ENCODE results near the gene NTNG2.

NTNG2 gene

DNA sequence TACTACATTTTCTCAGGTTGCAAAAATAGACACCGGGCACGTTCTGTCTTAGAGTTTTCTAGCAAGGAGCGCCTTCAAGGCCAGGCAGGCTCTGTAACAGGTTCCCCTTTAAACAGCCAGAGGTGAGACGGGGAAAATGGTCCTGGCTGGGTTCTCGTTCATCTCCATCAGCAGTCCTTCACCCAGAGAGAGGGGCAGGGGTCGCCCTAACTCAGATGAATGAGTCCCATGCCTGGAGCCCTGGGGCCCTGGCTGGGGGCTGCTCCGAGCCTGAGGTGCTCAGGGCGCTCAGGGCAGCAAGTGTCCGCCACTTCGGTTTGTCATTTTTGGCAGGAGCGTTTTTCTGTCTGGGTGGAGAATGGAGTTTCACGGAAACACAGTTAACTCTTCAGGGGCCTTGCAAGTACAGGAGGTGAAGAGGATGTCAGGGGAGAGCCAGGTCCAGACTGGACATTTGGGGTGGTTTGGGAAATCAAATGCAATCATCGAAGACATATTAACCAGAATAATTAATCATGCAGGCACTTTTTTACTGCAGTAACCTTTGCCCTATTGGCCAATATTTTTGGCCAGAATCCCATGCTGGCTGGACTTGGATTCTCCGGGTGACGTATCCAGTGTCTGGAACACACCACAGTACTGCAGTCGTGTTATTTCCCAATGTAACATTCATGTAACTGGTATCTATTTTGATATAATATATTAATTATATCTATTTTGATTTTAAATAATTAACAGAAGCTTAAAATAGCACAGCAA is 2.9 kb downstream of the NTNG2 start:
- H3K4me3 ChIP-seq (ENCODE audit: low read depth, low read length) = no peak overlapping the region
- CTCF ChIA-PET = interaction anchor here (0.6 to 12.1 kb wide), 8 partner anchors 19 to 894 kb away, joined by 3 to 382 read pairs (median 4); no protein-coding TSS in a partner anchor
- H3K9me3 ChIP-seq (ENCODE audit: control insufficient read depth, insufficient read depth, low read depth, low read length) = no peaks in the 10 kb centered on the region
- no peak for TF ChIP-seq ZNF354C (tag by site-specific recombination; IDR thresholded peaks at IDR 0.05; ENCODE audit: borderline replicate concordance, low read depth)
- no peak for TF ChIP-seq ZNF549 (tag by site-specific recombination; IDR thresholded peaks at IDR 0.05)
- TF ChIP-seq ZFP3 (tag by site-specific recombination; IDR thresholded peaks at IDR 0.05; ENCODE audit: low read depth) = no peak
- 0 out of 2 replicates have a peak, but pooled peaks have one; percentile 15 for TF ChIP-seq SCRT2 (tag by site-specific recombination; IDR thresholded peaks at IDR 0.05)
- TF ChIP-seq GLI4 (tag by site-specific recombination; IDR thresholded peaks at IDR 0.05) = no peak
- POLR2A ChIA-PET = no interaction called here
- no peaks in the 10 kb centered on the region for H3K36me3 ChIP-seq (ENCODE audit: control insufficient read depth in 2 of 2, insufficient read depth in 1 of 2, low read length in 2 of 2)
- no peak overlapping the region for H3K27ac ChIP-seq (ENCODE audit: extremely low read depth, low read depth, low read length)
- no peaks in the 10 kb centered on the region; the same call in 1 of the 2 replicates for H3K4me1 ChIP-seq (ENCODE audit: control insufficient read depth, insufficient read depth, low read length)

- no peak for TF ChIP-seq ZNF366 (tag by site-specific recombination; conservative IDR thresholded peaks at IDR 0.05)
- TF ChIP-seq GLIS2 (tag by site-specific recombination; IDR thresholded peaks at IDR 0.05) = 0 out of 2 replicates have a peak, but pooled peaks have one; percentile 14
- no peak for TF ChIP-seq ZNF510 (tag by site-specific recombination; IDR thresholded peaks at IDR 0.05; ENCODE audit: insufficient replicate concordance)
- no peak for TF ChIP-seq ZNF121 (tag by site-specific recombination; IDR thresholded peaks at IDR 0.05)
- TF ChIP-seq ZFP37 (tag by site-specific recombination; IDR thresholded peaks at IDR 0.05) = no peak
- TF ChIP-seq ZNF692 (tag by site-specific recombination; IDR thresholded peaks at IDR 0.05) = no peak
- no peak for TF ChIP-seq ZNF37A (tag by site-specific recombination; IDR thresholded peaks at IDR 0.05)
- Histone ChIP-seq H3K9me3 (ENCODE audit: control insufficient read depth, insufficient read depth, low read depth, low read length) (no peaks in the 10 kb centered on the region), H3K4me1 (ENCODE audit: control insufficient read depth, insufficient read depth, low read length) (no peaks in the 10 kb centered on the region), H3K4me3 (ENCODE audit: low read depth, low read length) (no peak overlapping the region), H3K36me3 (ENCODE audit: control insufficient read depth in 2 of 2, insufficient read depth in 1 of 2, low read length in 2 of 2) (no peaks in the 10 kb centered on the region), H3K27ac (ENCODE audit: extremely low read depth, low read depth, low read length) (no peak overlapping the region)
- ChIA-PET CTCF (interaction anchor here (0.5 to 12.1 kb wide), 9 partner anchors 47 to 620 kb away, joined by 3 to 382 read pairs (median 7); no protein-coding TSS in a partner anchor), POLR2A (no interaction called here)
Observed at GRCh38 chr9:132166599-132166998, 4.7 kb downstream of the NTNG2 start.

GRCh38 chr9:132167192-132167591 is 5.3 kb downstream of the NTNG2 start:
- peak; percentile 67; the same call in 1 of the 2 replicates for TF ChIP-seq EGR2 (tag by site-specific recombination; IDR thresholded peaks at IDR 0.05; ENCODE audit: low read depth)
- TF ChIP-seq KLF1 (tag by site-specific recombination; IDR thresholded peaks at IDR 0.05) = no peak
- no peak for TF ChIP-seq ZNF473 (tag by site-specific recombination; IDR thresholded peaks at IDR 0.05)
- peak; percentile 81 for TF ChIP-seq OSR2 (tag by site-specific recombination; IDR thresholded peaks at IDR 0.05)
- peak; percentile 61 for TF ChIP-seq ZFHX2 (tag by site-specific recombination; conservative IDR thresholded peaks at IDR 0.05)
- TF ChIP-seq ZSCAN23 (tag by site-specific recombination; IDR thresholded peaks at IDR 0.05) = no peak
- no peak for TF ChIP-seq TRIM28 (IDR thresholded peaks at IDR 0.05; ENCODE audit: borderline replicate concordance, low read length)
- TF ChIP-seq ZSCAN30 (tag by site-specific recombination; IDR thresholded peaks at IDR 0.05) = no peak
- ChIA-PET CTCF (interaction anchor here (0.5 to 12.1 kb wide), 12 partner anchors 10 to 504 kb away, joined by 3 to 382 read pairs (median 6); no protein-coding TSS in a partner anchor), POLR2A (no interaction called here)
- Histone ChIP-seq H3K4me1 (ENCODE audit: control insufficient read depth, insufficient read depth, low read length) (no peaks in the 10 kb centered on the region), H3K9me3 (ENCODE audit: control insufficient read depth, insufficient read depth, low read depth, low read length) (no peaks in the 10 kb centered on the region), H3K36me3 (ENCODE audit: control insufficient read depth in 2 of 2, insufficient read depth in 1 of 2, low read length in 2 of 2) (no peaks in the 10 kb centered on the region), H3K4me3 (ENCODE audit: low read depth, low read length) (no peak overlapping the region), H3K27ac (ENCODE audit: extremely low read depth, low read depth, low read length) (no peak overlapping the region)
